Measurements from ENCODE around the gene SUDS3.
"Not testable (repeated sequence)": the region's sequence is repeated elsewhere in the genome, so short reads cannot be mapped to it uniquely, and the experiment has no call there.

Gene SUDS3

DNA sequence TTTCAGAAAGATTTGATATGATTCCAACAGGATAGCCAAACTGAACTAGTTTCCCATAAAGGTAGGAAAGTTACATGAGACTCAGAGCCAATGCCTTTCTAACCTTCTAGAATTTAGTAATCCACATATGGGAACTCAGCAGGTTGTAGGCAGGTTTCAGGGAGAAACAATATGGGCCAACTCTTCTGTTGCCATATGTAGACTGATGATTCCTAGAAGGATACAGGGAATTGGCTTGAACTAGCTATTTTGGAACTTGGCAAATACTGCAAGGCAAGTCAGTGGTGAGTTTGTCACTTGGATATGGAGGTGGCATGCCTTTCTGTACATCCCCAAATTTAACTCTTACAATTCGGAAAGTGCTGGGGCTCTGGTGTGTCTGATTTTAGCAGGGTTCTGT, 15.5 kb downstream of the SUDS3 start:
- H3K4me3 ChIP-seq (ENCODE audit: low read length): no peak overlapping the region
- DNase-seq (ENCODE audit: low read depth): no peak
- TF ChIP-seq, protein P1, sequence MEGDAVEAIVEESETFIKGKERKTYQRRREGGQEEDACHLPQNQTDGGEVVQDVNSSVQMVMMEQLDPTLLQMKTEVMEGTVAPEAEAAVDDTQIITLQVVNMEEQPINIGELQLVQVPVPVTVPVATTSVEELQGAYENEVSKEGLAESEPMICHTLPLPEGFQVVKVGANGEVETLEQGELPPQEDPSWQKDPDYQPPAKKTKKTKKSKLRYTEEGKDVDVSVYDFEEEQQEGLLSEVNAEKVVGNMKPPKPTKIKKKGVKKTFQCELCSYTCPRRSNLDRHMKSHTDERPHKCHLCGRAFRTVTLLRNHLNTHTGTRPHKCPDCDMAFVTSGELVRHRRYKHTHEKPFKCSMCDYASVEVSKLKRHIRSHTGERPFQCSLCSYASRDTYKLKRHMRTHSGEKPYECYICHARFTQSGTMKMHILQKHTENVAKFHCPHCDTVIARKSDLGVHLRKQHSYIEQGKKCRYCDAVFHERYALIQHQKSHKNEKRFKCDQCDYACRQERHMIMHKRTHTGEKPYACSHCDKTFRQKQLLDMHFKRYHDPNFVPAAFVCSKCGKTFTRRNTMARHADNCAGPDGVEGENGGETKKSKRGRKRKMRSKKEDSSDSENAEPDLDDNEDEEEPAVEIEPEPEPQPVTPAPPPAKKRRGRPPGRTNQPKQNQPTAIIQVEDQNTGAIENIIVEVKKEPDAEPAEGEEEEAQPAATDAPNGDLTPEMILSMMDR (conservative IDR thresholded peaks at IDR 0.05; ENCODE audit: low read length): no peak

DNA sequence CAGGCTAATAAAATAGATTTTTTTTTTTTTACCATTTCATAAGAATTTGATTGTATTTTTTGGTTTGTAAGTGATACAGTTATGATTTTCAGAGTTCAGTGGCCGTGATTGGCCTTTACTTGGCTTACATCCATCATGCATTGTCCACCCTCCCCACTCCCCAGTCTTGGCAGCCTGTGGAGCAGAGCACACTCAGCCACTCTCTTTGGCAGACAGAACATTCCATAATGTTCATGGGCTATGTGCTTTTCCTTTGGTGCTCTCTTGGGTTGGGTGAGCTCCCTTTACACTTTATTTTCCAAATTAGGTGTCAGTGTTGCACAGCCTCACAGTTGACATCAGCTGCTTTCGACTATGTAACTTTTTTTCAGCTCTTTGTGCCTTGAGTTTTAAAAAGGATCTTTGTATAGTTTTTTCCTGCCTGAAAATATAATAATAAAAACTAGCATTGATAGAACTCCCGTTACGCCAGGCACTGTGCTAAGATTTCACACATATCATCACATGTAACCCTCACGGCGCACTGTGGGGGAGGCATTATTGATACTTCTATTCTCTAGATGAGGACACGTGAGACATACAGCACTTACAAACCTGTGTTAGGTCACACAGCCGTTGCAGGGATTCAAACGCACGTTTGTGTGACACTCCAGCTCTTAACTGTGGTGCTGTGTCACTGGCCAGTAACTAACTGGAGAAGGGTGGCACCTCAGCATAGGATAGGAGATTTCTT, 21.5 kb downstream of the SUDS3 start:
- no peak for DNase-seq (ENCODE audit: low read depth)
- no peak overlapping the region for H3K4me3 ChIP-seq (ENCODE audit: low read length)
- TF ChIP-seq, protein P1 (conservative IDR thresholded peaks at IDR 0.05; ENCODE audit: low read length): no peak

DNA sequence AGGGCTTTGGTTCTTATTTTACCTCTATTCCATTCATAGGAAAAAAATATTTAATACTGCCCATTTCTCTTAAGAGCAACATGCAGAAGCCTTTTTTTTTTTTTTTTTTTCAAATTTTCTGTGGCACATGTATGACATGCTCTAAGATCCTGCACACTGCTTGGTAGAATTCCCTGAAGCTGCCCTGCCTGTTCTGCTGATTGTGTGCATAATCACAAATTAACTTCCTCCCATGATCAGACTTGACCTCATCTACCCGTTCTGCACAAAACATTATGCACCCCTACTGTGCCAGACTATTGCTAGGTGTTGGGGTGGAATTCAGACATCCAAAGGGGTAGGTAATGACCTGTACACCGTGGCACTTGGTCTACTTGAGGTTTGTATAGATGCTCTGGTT, 22.2 kb downstream of the SUDS3 start:
- TF ChIP-seq, protein P1 (conservative IDR thresholded peaks at IDR 0.05; ENCODE audit: low read length): no peak
- H3K4me3 ChIP-seq (ENCODE audit: low read length): no peak overlapping the region
- no peak for DNase-seq (ENCODE audit: low read depth)

DNA sequence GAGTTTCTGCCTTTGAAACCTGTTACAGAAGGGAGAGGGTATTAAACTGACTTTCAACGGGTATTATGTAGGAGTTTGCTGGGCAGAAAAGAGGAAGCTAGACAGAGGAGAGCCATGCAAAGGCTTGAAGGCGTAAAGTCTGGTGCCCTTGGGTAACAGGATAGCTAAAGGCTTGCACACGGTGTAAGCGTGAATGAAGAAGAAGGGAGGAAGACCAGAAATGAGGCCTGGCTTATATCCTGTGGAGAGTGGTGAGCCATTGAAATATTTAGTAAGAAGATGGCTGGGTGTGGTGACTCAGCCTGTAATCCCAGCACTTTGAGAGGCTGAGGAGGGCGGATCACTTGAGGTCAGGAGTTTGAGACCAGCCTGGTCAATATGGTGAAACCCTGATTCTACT, 22.6 kb downstream of the SUDS3 start:
- TF ChIP-seq, protein P1 (conservative IDR thresholded peaks at IDR 0.05; ENCODE audit: low read length): no peak
- no peak for DNase-seq (ENCODE audit: low read depth)
- H3K4me3 ChIP-seq (ENCODE audit: low read length): no peak overlapping the region

DNA sequence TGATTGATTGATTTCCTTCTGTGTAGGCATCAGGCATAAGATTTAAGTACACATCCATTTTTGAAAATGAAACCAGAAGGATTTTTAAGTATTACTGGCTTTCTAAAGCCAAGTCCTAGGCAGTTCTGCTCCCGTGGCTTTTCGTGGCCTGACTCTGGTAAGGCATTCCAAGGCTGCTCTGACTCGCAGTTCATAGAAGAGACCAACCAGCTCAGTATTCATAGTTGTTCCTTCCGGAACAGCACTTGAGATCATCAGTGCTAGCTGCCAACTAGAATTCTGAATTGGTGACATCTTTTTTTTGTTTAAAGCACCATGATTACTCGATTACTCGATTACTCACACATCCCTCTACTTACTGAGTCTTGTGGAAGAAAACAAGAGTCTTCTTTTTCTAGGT, 25.9 kb downstream of the SUDS3 start:
- DNase-seq (ENCODE audit: low read depth): peak; percentile 85
- TF ChIP-seq, protein P1 (conservative IDR thresholded peaks at IDR 0.05; ENCODE audit: low read length): no peak
- no peak overlapping the region for H3K4me3 ChIP-seq (ENCODE audit: low read length)

DNA sequence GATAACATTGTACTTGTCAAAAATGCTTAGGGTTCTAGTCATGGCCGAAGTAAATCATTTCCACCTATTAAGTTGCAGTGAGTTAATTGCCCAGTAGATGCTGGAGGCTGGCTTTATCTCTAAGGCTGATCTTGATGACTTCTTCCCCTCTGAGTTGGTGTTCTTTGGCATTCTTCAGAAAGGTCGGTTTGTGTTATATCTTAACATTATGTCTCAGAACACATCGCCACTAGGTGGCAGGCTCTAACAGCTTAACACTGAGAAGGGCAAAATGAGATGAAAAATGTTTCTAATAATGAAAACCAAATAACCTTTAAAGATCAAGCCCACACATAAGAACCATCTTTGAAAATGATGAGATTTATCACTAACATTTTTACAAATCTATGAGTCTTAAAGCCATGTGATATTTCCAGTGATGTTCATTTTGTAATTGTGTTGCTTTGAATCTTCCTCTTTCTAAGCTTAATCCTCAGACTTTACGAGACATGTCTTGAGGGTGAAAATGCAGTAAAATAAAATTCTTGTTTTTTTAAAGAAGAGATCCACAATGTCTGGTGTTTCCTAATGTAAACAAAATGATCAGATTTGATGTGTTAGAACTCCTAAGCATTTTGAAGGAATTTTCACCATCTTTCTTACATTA, 28.6 kb downstream of the SUDS3 start:
- peak; percentile 61 for DNase-seq (ENCODE audit: low read depth)
- TF ChIP-seq, protein P1 (conservative IDR thresholded peaks at IDR 0.05; ENCODE audit: low read length): peak; percentile 84

DNA sequence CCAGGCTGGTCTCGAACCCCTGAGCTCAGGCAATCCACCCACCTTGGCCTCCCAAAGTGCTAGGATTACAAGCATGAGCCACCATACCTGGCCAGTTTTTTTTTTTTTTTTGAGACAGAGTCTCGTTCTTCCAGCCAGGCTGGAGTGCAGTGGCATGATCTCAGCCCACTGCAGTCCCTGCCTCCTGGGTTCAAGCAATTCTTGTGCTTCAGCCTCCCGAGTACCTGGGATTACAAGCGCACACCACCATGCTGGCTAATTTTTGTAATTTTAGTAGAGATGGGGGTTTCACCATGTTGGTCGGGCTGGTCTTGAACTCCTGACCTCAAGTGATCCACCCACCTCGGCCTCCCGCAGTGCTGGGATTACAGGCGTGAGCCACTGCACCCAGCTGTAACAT, 31.9 kb downstream of the SUDS3 start:
- not testable (repeated sequence) for DNase-seq (ENCODE audit: low read depth); H3K4me3 ChIP-seq (ENCODE audit: low read length)

More for the DNA sequence above, 28.6 kb downstream of the SUDS3 start:
- no peak overlapping the region for H3K4me3 ChIP-seq (ENCODE audit: low read length)
